ENCODE results near the gene CPNE1.

Gene CPNE1

GRCh38 chr20:35680452-35681183 lies 15.9 kb upstream of the CPNE1 start:
- TF ChIP-seq EZH2 (IDR thresholded peaks at IDR 0.05): no peak
- no peak for TF ChIP-seq POLR2AphosphoS5 (IDR thresholded peaks at IDR 0.05; ENCODE audit: borderline replicate concordance, low read depth, low read length)
- TF ChIP-seq FOXP2 (optimal IDR thresholded peaks at IDR 0.05; ENCODE audit: control extremely low read depth, extremely low read length, insufficient read depth): no peak
- H3K36me3 ChIP-seq (ENCODE audit: insufficient read depth, low read length): 0 out of 2 replicates have a peak, but pooled peaks cover 4% of the 10 kb centered on the region
- no peaks in the 10 kb centered on the region for H3K9me3 ChIP-seq (ENCODE audit: low read depth, low read length)
- H3K4me3 ChIP-seq: no peak overlapping the region
- no peak overlapping the region; the same call in 1 of the 2 replicates for H3K27ac ChIP-seq
- H3K9ac ChIP-seq (ENCODE audit: insufficient read length): no peak overlapping the region
- DNase-seq (ENCODE audit: low read depth, low spot score): no peak

- no peak for DNase-seq (ENCODE audit: low read depth, low spot score)
These were observed 10.2 kb upstream of the CPNE1 start for GRCh38 chr20:35674921-35675320.

DNA sequence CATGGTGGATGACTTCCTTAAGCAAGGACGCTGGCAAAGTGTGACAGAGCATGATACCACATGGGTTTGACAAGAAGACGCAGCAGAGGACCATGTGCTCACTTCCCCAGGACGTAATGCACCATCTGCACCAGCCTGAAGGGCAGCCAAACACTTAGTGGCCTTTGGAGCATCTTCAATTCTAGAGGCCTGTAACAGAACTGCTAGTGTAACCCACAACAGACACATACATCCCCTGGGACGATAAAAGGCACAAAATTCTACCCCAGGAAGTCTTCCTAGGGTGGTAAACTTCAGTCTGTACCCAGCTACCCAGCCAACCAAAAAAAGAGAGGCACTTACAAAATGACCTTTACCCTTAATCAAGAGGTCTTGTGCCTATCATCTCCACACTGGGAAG lies 9.2 kb upstream of the CPNE1 start:
- no peaks in the 10 kb centered on the region for H3K9me3 ChIP-seq (ENCODE audit: low read depth, low read length)
- H3K36me3 ChIP-seq (ENCODE audit: insufficient read depth, low read length): peaks cover 21% of the 10 kb centered on the region; the same call in 1 of the 2 replicates
- DNase-seq (ENCODE audit: low read depth, low spot score): no peak
- H3K4me3 ChIP-seq: no peak overlapping the region
- no peak overlapping the region for H3K27ac ChIP-seq
- TF ChIP-seq POLR2AphosphoS5 (IDR thresholded peaks at IDR 0.05; ENCODE audit: borderline replicate concordance, low read depth, low read length) (no peak), FOXP2 (optimal IDR thresholded peaks at IDR 0.05; ENCODE audit: control extremely low read depth, extremely low read length, insufficient read depth) (no peak), EZH2 (IDR thresholded peaks at IDR 0.05) (no peak)
- no peak overlapping the region for H3K9ac ChIP-seq (ENCODE audit: insufficient read length)

More at GRCh38 chr20:35674921-35675320, 10.2 kb upstream of the CPNE1 start:
- no peak for TF ChIP-seq FOXP2 (optimal IDR thresholded peaks at IDR 0.05; ENCODE audit: control extremely low read depth, extremely low read length, insufficient read depth)
- TF ChIP-seq EZH2 (IDR thresholded peaks at IDR 0.05): no peak
- TF ChIP-seq POLR2AphosphoS5 (IDR thresholded peaks at IDR 0.05; ENCODE audit: borderline replicate concordance, low read depth, low read length): no peak
- Histone ChIP-seq H3K36me3 (ENCODE audit: insufficient read depth, low read length) (peaks cover 21% of the 10 kb centered on the region; the same call in 1 of the 2 replicates), H3K4me3 (no peak overlapping the region), H3K9ac (ENCODE audit: insufficient read length) (no peak overlapping the region), H3K27ac (no peak overlapping the region), H3K9me3 (ENCODE audit: low read depth, low read length) (no peaks in the 10 kb centered on the region)

- no peak overlapping the region for H3K27ac ChIP-seq
- no peak for DNase-seq (ENCODE audit: low read depth, low spot score)
- no peak overlapping the region for H3K9ac ChIP-seq (ENCODE audit: insufficient read length)
- H3K9me3 ChIP-seq (ENCODE audit: low read depth, low read length): no peaks in the 10 kb centered on the region
- no peak for TF ChIP-seq POLR2AphosphoS5 (IDR thresholded peaks at IDR 0.05; ENCODE audit: borderline replicate concordance, low read depth, low read length)
- no peak for TF ChIP-seq EZH2 (IDR thresholded peaks at IDR 0.05)
- TF ChIP-seq FOXP2 (optimal IDR thresholded peaks at IDR 0.05; ENCODE audit: control extremely low read depth, extremely low read length, insufficient read depth): no peak
- H3K36me3 ChIP-seq (ENCODE audit: insufficient read depth, low read length): peaks cover 23% of the 10 kb centered on the region
- no peak overlapping the region for H3K4me3 ChIP-seq
These were observed 5.0 kb upstream of the CPNE1 start for GRCh38 chr20:35669681-35670080.

DNA sequence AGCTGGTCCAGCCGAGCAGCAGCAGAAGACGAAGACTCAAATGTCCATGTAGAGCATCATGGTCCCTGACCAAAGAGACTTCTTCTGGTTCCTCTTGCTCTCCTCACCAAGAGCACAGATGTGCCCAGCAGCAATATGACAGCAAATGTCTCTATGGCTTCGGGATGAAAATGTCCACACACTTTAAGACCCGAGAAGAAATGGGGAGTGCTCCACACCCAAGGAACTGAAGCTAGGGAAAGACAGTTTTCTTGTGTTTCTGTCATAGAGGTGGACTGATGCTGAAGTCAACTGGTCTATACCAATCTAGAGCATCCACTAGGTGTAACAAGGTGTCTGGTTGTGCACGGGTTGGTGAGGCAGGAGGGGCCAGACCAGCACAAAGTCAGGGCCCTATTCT lies 4.5 kb upstream of the CPNE1 start:
- Histone ChIP-seq H3K9me3 (ENCODE audit: low read depth, low read length) (no peaks in the 10 kb centered on the region), H3K36me3 (ENCODE audit: insufficient read depth, low read length) (peaks cover 18% of the 10 kb centered on the region), H3K27ac (no peak overlapping the region), H3K9ac (ENCODE audit: insufficient read length) (no peak overlapping the region), H3K4me3 (no peak overlapping the region)
- TF ChIP-seq FOXP2 (optimal IDR thresholded peaks at IDR 0.05; ENCODE audit: control extremely low read depth, extremely low read length, insufficient read depth): no peak
- TF ChIP-seq EZH2 (IDR thresholded peaks at IDR 0.05): no peak
- TF ChIP-seq POLR2AphosphoS5 (IDR thresholded peaks at IDR 0.05; ENCODE audit: borderline replicate concordance, low read depth, low read length): no peak
- DNase-seq (ENCODE audit: low read depth, low spot score): no peak

GRCh38 chr20:35665949-35666288 lies 1.2 kb upstream of the CPNE1 start:
- no peak for TF ChIP-seq EZH2 (IDR thresholded peaks at IDR 0.05)
- no peak overlapping the region for H3K27ac ChIP-seq
- peaks cover 14% of the 10 kb centered on the region for H3K36me3 ChIP-seq (ENCODE audit: insufficient read depth, low read length)
- no peak for DNase-seq (ENCODE audit: low read depth, low spot score)
- H3K9me3 ChIP-seq (ENCODE audit: low read depth, low read length): 0 out of 2 replicates have a peak, but pooled peaks cover under 1% of the 10 kb centered on the region
- no peak overlapping the region for H3K9ac ChIP-seq (ENCODE audit: insufficient read length)
- no peak overlapping the region for H3K4me3 ChIP-seq

DNA sequence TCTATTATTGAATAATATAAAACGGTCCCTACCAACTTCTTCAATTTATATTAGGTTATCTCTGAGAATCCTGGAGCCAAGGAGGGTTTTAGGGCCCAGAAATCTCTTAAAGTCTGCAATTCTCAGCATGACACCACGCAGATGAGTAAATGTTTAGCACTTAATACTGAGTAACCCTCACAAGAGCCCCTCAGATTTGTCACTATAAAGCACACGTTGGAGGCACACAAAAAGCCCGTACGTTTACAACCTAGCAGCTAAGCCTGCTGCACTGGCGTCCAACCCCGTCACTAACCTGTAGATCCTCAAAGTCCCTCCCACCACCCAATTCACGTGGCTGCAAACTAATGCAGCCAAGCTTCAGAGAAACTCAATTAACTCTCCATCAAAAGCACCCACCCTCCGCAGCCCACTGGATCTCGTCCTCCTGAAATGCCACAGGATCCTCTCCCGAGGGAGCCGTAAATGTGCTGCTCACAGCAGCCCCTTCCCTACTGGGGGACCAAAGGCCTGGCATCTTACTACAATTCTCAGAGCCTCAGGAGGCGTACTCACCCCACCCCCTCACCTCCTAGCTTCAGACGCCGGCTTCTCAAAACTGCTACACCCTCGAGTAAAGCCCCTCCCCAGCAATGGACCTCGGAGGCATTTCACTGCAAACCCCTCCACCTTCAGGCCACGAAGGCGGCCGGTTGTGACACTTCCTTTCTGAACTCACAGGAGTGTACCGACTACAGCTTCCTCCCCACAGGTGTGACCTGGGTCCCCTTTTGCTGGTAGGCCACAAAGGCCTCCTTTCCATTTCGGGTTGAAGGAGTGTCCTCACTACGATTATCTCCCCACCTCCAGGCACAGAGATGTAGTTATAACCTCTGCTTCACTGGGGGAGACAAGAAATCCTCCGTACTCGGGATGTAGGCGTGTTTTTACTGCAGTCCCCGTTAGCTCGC lies 909 bp downstream of the CPNE1 start:
- peak overlapping the region; percentile 86 for H3K27ac ChIP-seq
- TF ChIP-seq POLR2AphosphoS5 (IDR thresholded peaks at IDR 0.05; ENCODE audit: borderline replicate concordance, low read depth, low read length): peak; percentile 35; the same call in 1 of the 2 replicates
- TF ChIP-seq EZH2 (IDR thresholded peaks at IDR 0.05): no peak
- peak overlapping the region; percentile 99 for H3K9ac ChIP-seq (ENCODE audit: insufficient read length)
- peaks cover 32% of the 10 kb centered on the region for H3K36me3 ChIP-seq (ENCODE audit: insufficient read depth, low read length)
- H3K4me3 ChIP-seq: peak overlapping the region; percentile 96
- H3K9me3 ChIP-seq (ENCODE audit: low read depth, low read length): 0 out of 2 replicates have a peak, but pooled peaks cover 3% of the 10 kb centered on the region
- DNase-seq (ENCODE audit: low read depth, low spot score): no peak

DNA sequence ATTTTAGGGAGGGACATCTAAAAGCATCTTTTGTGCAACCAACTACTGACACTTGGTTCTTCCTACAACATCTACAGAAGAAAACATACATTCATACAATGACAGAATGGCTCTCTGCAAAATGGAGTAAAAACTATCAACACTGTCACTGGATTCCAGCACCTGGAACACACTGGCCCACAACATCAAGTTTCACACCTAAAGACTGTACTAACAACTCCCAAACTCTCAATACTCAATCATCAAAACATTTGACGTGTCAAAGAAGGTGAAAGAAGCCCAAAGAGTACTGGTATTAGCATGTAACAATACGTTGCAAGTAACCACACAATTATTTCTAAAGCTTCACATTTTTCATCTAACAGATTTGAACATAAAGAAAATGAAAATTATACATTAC lies 2.1 kb downstream of the CPNE1 start:
- no peak overlapping the region for H3K27ac ChIP-seq
- no peak for TF ChIP-seq FOXP2 (optimal IDR thresholded peaks at IDR 0.05; ENCODE audit: control extremely low read depth, extremely low read length, insufficient read depth)
- no peak for TF ChIP-seq POLR2AphosphoS5 (IDR thresholded peaks at IDR 0.05; ENCODE audit: borderline replicate concordance, low read depth, low read length)
- TF ChIP-seq EZH2 (IDR thresholded peaks at IDR 0.05): no peak
- peak overlapping the region; percentile 96 for H3K4me3 ChIP-seq
- no peak for DNase-seq (ENCODE audit: low read depth, low spot score)
- H3K9ac ChIP-seq (ENCODE audit: insufficient read length): peak overlapping the region; percentile 99
- peaks cover 37% of the 10 kb centered on the region for H3K36me3 ChIP-seq (ENCODE audit: insufficient read depth, low read length)
- 0 out of 2 replicates have a peak, but pooled peaks cover 3% of the 10 kb centered on the region for H3K9me3 ChIP-seq (ENCODE audit: low read depth, low read length)

Data from SK-N-MC (cell line).